Measurements from ENCODE around the gene TRIM62. TPM values are rescaled to one million over a fixed set of nuclear protein-coding genes. Genes with fewer than 3 reads are reported as not detected.
"Not testable (repeated sequence)": the region's sequence is repeated elsewhere in the genome, so short reads cannot be mapped to it uniquely, and the experiment has no call there.

TRIM62 gene
- total RNA-seq, 1 donor from 2014 or later = 2.3 TPM

- H3K4me1 ChIP-seq = peaks cover 26% of the 10 kb centered on the region
- H3K4me3 ChIP-seq = peak overlapping the region; percentile 84
- H3K27ac ChIP-seq (replicated peaks) = peak overlapping the region; percentile 89
- intact Hi-C loops (cut with micrococcal nuclease) = no loop called here
- H3K9me3 ChIP-seq (replicated peaks) = no peaks in the 10 kb centered on the region
- H3K27me3 ChIP-seq (ENCODE audit: low read depth) = no peaks in the 10 kb centered on the region
- DNase-seq = peak; percentile 98
- no peaks in the 10 kb centered on the region for H3K36me3 ChIP-seq
- TF ChIP-seq CTCF (IDR thresholded peaks at IDR 0.05; ENCODE audit: borderline replicate concordance) = peak; percentile 95
Observed at GRCh38 chr1:33127001-33127823, 54.6 kb downstream of the TRIM62 start.

- intact Hi-C loops (cut with micrococcal nuclease) = no loop called here
- no peak for DNase-seq
Observed at GRCh38 chr1:33126411-33127000, 55.3 kb downstream of the TRIM62 start.

GRCh38 chr1:33124647-33125046, 57.2 kb downstream of the TRIM62 start:
- DNase-seq; H3K9me3 ChIP-seq (replicated peaks); H3K27ac ChIP-seq (replicated peaks); H3K27me3 ChIP-seq (ENCODE audit: low read depth); H3K4me3 ChIP-seq; intact Hi-C loops (cut with micrococcal nuclease); H3K36me3 ChIP-seq: not testable (repeated sequence)
- H3K4me1 ChIP-seq = peaks cover 26% of the 10 kb centered on the region

More at GRCh38 chr1:33126411-33127000, 55.3 kb downstream of the TRIM62 start:
- H3K36me3 ChIP-seq = no peaks in the 10 kb centered on the region
- H3K4me1 ChIP-seq = peaks cover 26% of the 10 kb centered on the region
- TF ChIP-seq CTCF (IDR thresholded peaks at IDR 0.05; ENCODE audit: borderline replicate concordance) = no peak
- no peaks in the 10 kb centered on the region for H3K9me3 ChIP-seq (replicated peaks)
- peak overlapping the region; percentile 89 for H3K27ac ChIP-seq (replicated peaks)
- H3K27me3 ChIP-seq (ENCODE audit: low read depth) = no peaks in the 10 kb centered on the region
- peak overlapping the region; percentile 84 for H3K4me3 ChIP-seq

DNA sequence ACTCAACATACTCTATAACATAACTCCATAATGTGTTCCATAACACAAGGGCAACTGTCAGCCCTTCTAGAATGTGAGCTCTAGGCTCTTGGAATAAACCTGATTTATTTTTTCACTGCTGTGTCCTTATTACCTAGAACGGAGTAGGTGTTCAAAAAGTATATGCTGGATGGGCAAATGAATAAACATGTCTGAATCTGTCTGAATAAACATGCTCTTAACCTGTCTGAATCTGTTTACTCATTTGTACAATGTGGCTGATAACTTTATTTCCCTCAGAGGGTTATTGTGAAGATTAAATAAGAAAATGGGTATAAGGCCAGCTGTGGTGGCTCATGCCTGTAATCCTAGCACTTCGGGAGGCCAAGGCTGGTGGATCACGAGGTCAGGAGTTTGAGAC, 58.6 kb downstream of the TRIM62 start:
- Histone ChIP-seq H3K9me3 (replicated peaks) (no peaks in the 10 kb centered on the region), H3K4me3 (no peak overlapping the region), H3K36me3 (no peaks in the 10 kb centered on the region), H3K4me1 (peaks cover 22% of the 10 kb centered on the region), H3K27me3 (ENCODE audit: low read depth) (no peaks in the 10 kb centered on the region), H3K27ac (replicated peaks) (no peak overlapping the region)
- intact Hi-C loops (cut with micrococcal nuclease) = no loop called here
- DNase-seq = no peak
- TF ChIP-seq CTCF (IDR thresholded peaks at IDR 0.05; ENCODE audit: borderline replicate concordance) = no peak

- Histone ChIP-seq H3K27me3 (ENCODE audit: low read depth) (no peaks in the 10 kb centered on the region), H3K9me3 (replicated peaks) (no peaks in the 10 kb centered on the region), H3K4me3 (no peak overlapping the region), H3K27ac (replicated peaks) (no peak overlapping the region), H3K36me3 (no peaks in the 10 kb centered on the region), H3K4me1 (peaks cover 16% of the 10 kb centered on the region)
- intact Hi-C loops (cut with micrococcal nuclease) = no loop called here
- no peak for DNase-seq
- no peak for TF ChIP-seq CTCF (IDR thresholded peaks at IDR 0.05; ENCODE audit: borderline replicate concordance)
Observed at GRCh38 chr1:33122483-33123178, 59.2 kb downstream of the TRIM62 start.
